BLaER1 treated with 17β-estradiol and CSF1 and Interleukin-3, amounts not matched to agents 10 nM and 100 nM (cell line): ENCODE measurements around the gene DYNLT2.

Source experiments
- H3K27ac ChIP-seq, 11 experiments: shearing (Covaris generic); formaldehyde crosslinking; 2 replicates each; pipeline ENCODE4 v1.8.1; 2022
- H3K27me3 ChIP-seq, 11 experiments: shearing (Covaris generic); formaldehyde crosslinking; 2 replicates each; pipeline ENCODE4 v1.8.1; 2022
- H3K36me3 ChIP-seq, 11 experiments: shearing (Covaris generic); formaldehyde crosslinking; 2 replicates each; pipeline ENCODE4 v1.8.1; 2022
- H3K4me1 ChIP-seq, 10 experiments: shearing (Covaris generic); formaldehyde crosslinking; 2 replicates each; pipeline ENCODE4 v1.8.1; 2022
- H3K4me2 ChIP-seq, 11 experiments: shearing (Covaris generic); formaldehyde crosslinking; 2 replicates each; pipeline ENCODE4 v1.8.1; 2022
- H3K4me3 ChIP-seq, 10 experiments: shearing (Covaris generic); formaldehyde crosslinking; 2 replicates each; pipeline ENCODE4 v1.8.1; 2022
- H3K9ac ChIP-seq, 11 experiments: shearing (Covaris generic); formaldehyde crosslinking; 2 replicates each; pipeline ENCODE4 v1.8.1; 2022
- H3K9me3 ChIP-seq, 11 experiments: shearing (Covaris generic); formaldehyde crosslinking; replicated peaks in 1 of 11; 2 replicates each; pipeline ENCODE4 v1.8.1; 2022
- H4K20me1 ChIP-seq, 11 experiments: shearing (Covaris generic); formaldehyde crosslinking; 2 replicates each; pipeline ENCODE4 v1.8.1; 2022
- Cebpa-rat ChIP-seq, 11 experiments: shearing (Covaris generic); IDR thresholded peaks; 2 replicates each; pipeline ENCODE4 v1.8.1; 2022

Gene DYNLT2

DNA sequence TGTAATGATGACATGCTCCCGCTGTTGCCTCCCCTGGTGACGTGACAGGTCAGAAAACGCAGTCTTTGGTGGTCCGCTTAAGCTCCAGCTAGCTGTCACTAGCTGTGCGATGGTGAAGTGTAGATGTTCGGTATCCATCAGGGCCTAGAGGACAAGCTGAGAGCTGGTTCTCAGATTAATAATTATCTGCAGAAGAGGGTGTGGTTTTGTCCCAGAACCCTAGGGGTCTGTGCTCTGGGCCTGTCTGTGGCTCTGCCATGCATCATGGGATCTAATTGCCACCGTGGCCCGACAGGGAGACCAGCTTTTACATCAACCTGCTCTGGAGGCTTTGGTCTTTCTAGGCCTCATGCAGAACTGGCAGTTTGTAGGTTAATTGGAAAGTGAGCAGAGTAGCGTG, 34.2 kb upstream of the DYNLT2 start:
- Histone ChIP-seq H3K4me2 (no peak overlapping the region), H3K27me3 (peaks cover 16 to 19% (median 18%) of the 10 kb centered on the region in 11 experiments), H3K9ac (no peak overlapping the region), H3K4me1 (peaks cover 0 to 8% (median 2%) of the 10 kb centered on the region in 10 experiments; a peak in 6 of 20 replicates), H3K36me3 (peaks cover 4 to 28% (median 22%) of the 10 kb centered on the region in 11 experiments; a peak in 21 of 22 replicates), H3K9me3 (peaks cover 6 to 16% (median 11%) of the 10 kb centered on the region in 11 experiments; a peak in 16 of 22 replicates), H3K27ac (no peak overlapping the region), H4K20me1 (peaks cover 0 to 13% (median 0%) of the 10 kb centered on the region in 11 experiments; a peak in 7 of 22 replicates), H3K4me3 (no peak overlapping the region)
- no peak for TF ChIP-seq Cebpa-rat (IDR thresholded peaks at IDR 0.05)

DNA sequence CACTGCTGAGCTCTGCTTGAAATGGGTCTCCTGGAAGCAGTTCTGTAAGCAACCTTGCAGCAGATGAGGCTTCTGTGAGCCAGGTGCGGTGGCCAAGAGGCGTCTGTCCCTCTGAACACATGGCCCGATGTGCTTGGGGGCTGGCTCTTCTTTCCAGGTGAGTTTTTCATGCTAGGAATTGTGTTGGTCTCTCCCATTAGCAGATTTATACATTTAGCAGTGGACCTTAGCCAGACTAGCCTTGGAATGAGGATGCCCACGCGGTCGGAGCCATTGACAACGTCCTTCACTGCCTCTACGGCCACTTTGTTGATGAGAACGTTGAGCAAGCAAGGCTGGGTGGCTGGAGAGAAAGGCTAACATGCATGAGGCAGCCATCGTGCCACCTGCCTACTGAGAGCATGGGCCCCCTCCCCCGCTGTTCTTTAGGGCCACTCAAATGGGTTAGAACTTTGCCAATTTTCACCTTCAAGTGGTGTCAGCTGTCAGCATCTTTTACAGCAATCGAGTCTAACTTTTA, 33.5 kb upstream of the DYNLT2 start:
- peaks cover 9 to 12% (median 11%) of the 10 kb centered on the region in 11 experiments for H3K27me3 ChIP-seq
- TF ChIP-seq Cebpa-rat (IDR thresholded peaks at IDR 0.05): no peak
- H3K4me1 ChIP-seq: peaks cover 0 to 5% (median 0%) of the 10 kb centered on the region in 10 experiments; a peak in 3 of 20 replicates

DNA sequence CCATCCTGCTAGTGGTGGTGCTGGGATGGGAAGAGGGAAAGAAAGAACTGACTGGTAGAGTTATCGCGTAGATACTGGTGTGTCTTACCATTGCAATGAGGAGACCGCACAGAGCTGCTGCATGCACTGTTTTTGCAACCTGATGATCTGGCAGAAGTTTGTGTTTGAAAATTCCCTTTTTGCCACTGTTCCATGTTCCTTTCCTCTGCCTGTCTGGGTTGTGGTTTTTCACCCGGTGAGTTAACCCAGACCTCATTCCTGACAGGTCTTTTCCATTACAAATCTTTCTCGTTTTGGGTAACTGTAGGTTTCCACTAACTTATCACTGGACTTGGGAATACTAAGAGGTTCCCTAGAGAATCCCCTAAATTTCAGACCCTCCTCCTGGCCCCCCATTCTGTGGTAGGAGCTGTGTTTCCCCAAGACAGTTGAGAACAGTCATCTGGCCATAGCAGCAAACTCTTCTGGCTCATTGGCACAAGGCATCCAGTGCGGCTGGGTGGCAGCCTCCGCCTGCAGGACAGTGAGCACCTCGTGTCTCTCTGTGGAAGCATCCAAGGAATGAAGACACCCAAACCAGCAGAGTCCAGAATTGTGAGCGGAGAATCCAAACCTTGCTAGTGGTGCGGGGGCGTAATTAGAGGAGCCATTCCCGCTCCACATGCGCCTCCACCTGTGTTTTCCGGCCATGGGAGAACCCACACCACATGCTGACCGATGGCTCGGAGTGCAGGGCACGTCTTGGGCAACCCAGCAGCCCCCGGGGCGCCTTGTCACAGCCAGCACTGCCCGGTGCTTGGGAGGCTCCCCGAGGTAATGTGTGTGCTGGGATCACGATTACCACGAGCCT, 32.8 kb upstream of the DYNLT2 start:
- Histone ChIP-seq H3K4me2 (no peak overlapping the region), H3K27ac (no peak overlapping the region), H3K9ac (no peak overlapping the region), H3K4me1 (peaks cover 0 to 5% (median 0%) of the 10 kb centered on the region in 10 experiments; a peak in 2 of 20 replicates), H3K36me3 (peaks cover 16 to 41% (median 33%) of the 10 kb centered on the region in 11 experiments; a peak in 21 of 22 replicates), H3K4me3 (no peak overlapping the region), H4K20me1 (peaks cover 0 to 8% (median 0%) of the 10 kb centered on the region in 11 experiments; a peak in 6 of 22 replicates), H3K27me3 (peaks cover 2 to 5% (median 4%) of the 10 kb centered on the region in 11 experiments), H3K9me3 (peaks cover 6 to 16% (median 11%) of the 10 kb centered on the region in 11 experiments; a peak in 16 of 22 replicates)
- no peak for TF ChIP-seq Cebpa-rat (IDR thresholded peaks at IDR 0.05)

More for the DNA sequence above, 33.5 kb upstream of the DYNLT2 start:
- no peak overlapping the region for H3K27ac ChIP-seq
- peaks cover 6 to 16% (median 11%) of the 10 kb centered on the region in 11 experiments; a peak in 16 of 22 replicates for H3K9me3 ChIP-seq
- no peak overlapping the region for H3K4me2 ChIP-seq
- H4K20me1 ChIP-seq: peaks cover 0 to 10% (median 0%) of the 10 kb centered on the region in 11 experiments; a peak in 7 of 22 replicates
- peaks cover 10 to 34% (median 26%) of the 10 kb centered on the region in 11 experiments; a peak in 21 of 22 replicates for H3K36me3 ChIP-seq
- no peak overlapping the region for H3K9ac ChIP-seq
- no peak overlapping the region for H3K4me3 ChIP-seq

DNA sequence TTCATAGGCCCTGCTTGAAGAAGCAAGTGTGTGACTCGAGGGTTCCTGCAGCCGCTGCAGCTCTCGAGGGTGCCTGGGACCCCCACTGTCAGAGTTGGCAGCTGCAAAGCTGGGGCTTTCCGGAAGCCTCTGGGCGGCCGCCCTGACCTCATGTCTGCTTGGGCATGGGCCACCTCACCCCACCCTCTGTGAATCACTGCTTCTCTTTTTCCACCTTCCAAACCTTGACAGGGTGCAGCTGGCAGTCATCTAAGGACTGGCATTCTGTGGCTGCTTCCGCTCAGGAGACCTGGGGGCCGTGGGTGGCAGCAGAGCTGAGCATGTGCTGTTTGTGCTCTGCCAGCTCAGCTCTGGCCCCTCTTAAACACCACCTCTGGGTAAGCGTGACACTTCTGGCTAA, 32.0 kb upstream of the DYNLT2 start:
- peaks cover 22 to 49% (median 40%) of the 10 kb centered on the region in 11 experiments; a peak in 21 of 22 replicates for H3K36me3 ChIP-seq

DNA sequence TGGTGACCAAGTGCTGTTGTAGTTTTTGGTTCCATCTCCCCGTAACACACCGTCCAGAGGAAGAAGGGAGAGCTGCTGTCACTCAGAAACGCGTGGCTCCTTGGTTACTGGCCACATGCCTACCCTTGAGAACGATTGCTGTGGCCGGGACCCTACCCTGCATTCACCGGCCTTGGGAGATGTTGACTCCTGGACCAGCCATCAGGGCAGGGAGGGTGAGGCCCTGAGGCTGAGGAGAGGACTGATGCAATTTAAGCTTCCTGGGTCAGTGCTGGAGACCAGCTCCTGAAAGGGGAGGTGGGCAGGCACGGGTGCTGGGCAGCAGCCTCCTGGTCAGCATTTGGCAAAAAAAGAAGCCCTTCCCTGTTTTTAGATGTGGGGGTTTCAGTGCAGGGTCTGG, 31.6 kb upstream of the DYNLT2 start:
- no peak overlapping the region for H3K27ac ChIP-seq
- H3K9me3 ChIP-seq: peaks cover 6 to 16% (median 11%) of the 10 kb centered on the region in 11 experiments; a peak in 16 of 22 replicates
- H3K4me2 ChIP-seq: no peak overlapping the region
- peaks cover 22 to 51% (median 40%) of the 10 kb centered on the region in 11 experiments; a peak in 21 of 22 replicates for H3K36me3 ChIP-seq
- H3K4me3 ChIP-seq: no peak overlapping the region
- no peak overlapping the region for H3K9ac ChIP-seq
- H3K4me1 ChIP-seq: peaks cover 0 to 5% (median 0%) of the 10 kb centered on the region in 10 experiments; a peak in 2 of 20 replicates
- no peaks in the 10 kb centered on the region for H3K27me3 ChIP-seq
- no peak for TF ChIP-seq Cebpa-rat (IDR thresholded peaks at IDR 0.05)
- H4K20me1 ChIP-seq: peaks cover 0 to 5% (median 0%) of the 10 kb centered on the region in 11 experiments; a peak in 2 of 22 replicates

More for the DNA sequence above, 32.0 kb upstream of the DYNLT2 start:
- no peak overlapping the region for H3K9ac ChIP-seq
- no peak overlapping the region for H3K4me2 ChIP-seq
- no peak overlapping the region for H3K27ac ChIP-seq
- TF ChIP-seq Cebpa-rat (IDR thresholded peaks at IDR 0.05): no peak
- H3K27me3 ChIP-seq: no peaks in the 10 kb centered on the region
- peaks cover 0 to 5% (median 0%) of the 10 kb centered on the region in 10 experiments; a peak in 2 of 20 replicates for H3K4me1 ChIP-seq
- peaks cover 0 to 5% (median 0%) of the 10 kb centered on the region in 11 experiments; a peak in 2 of 22 replicates for H4K20me1 ChIP-seq
- H3K4me3 ChIP-seq: no peak overlapping the region
- peaks cover 6 to 16% (median 11%) of the 10 kb centered on the region in 11 experiments; a peak in 16 of 22 replicates for H3K9me3 ChIP-seq

DNA sequence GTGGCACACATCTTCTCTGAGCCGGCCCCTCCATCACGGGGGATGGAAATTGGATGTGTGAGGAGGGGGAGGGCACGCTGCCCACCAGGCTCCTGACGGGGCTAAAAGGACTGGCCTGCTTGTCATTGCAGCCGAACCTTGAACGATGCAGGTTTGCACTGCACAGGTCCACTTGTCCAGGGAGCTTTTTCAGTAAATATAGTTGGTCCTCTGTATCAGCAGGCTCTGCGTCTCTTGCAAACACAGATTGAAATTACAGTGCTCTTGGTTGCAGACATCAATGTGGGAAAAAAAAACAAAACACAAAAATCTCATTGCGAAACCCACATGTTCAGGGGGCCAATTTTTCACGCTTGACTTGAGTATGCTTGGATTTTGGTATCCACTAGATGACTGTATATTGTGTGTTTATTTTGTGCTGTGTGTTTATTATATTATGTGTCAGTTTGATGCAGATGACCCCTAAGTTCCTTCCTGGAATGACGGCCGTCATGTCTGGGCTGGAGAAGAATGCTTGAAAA, 29.3 kb upstream of the DYNLT2 start:
- peak in 2 of 11 experiments; percentile 25 to 64; a peak in 3 of 22 replicates for TF ChIP-seq Cebpa-rat (IDR thresholded peaks at IDR 0.05)
- no peak overlapping the region for H3K27ac ChIP-seq
- peaks cover 39 to 72% (median 55%) of the 10 kb centered on the region in 11 experiments for H3K36me3 ChIP-seq
- peaks cover 0 to 5% (median 0%) of the 10 kb centered on the region in 10 experiments; a peak in 2 of 20 replicates for H3K4me1 ChIP-seq
- no peak overlapping the region for H3K9ac ChIP-seq
- H3K27me3 ChIP-seq: no peaks in the 10 kb centered on the region
- peak overlapping the region in 1 of 11 experiments; percentile 14; a peak in 2 of 22 replicates for H3K4me2 ChIP-seq
- no peak overlapping the region for H3K4me3 ChIP-seq
- peaks cover 6 to 16% (median 11%) of the 10 kb centered on the region in 11 experiments; a peak in 16 of 22 replicates for H3K9me3 ChIP-seq
- H4K20me1 ChIP-seq: no peaks in the 10 kb centered on the region; a peak in 2 of 22 replicates

DNA sequence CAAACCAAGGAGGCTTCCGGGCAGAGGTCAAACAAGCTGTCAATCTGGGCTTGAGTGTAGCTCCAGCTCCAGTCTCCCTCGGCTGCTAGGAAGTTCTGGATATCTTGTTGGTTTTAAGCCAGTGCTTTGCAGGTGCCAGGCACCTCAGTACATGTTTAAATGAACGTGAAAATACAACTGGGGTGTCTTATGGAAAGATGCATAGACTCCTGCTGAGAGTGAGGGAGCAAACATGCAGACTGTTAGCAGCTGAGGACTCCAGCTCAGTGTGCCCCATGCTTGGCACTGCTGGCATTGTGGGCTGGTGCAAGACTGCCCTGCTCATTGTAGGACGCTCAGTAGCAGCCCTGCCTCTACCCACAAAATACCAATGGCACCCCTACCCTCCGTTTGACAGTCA, 28.5 kb upstream of the DYNLT2 start:
- Histone ChIP-seq H3K4me1 (peaks cover 0 to 5% (median 0%) of the 10 kb centered on the region in 10 experiments; a peak in 2 of 20 replicates), H3K4me3 (no peak overlapping the region), H3K27me3 (no peaks in the 10 kb centered on the region), H3K4me2 (no peak overlapping the region), H3K9ac (no peak overlapping the region), H3K36me3 (peaks cover 40 to 75% (median 59%) of the 10 kb centered on the region in 11 experiments), H3K27ac (no peak overlapping the region), H3K9me3 (peaks cover 6 to 16% (median 11%) of the 10 kb centered on the region in 11 experiments; a peak in 16 of 22 replicates), H4K20me1 (no peaks in the 10 kb centered on the region; a peak in 2 of 22 replicates)
- TF ChIP-seq Cebpa-rat (IDR thresholded peaks at IDR 0.05): no peak

DNA sequence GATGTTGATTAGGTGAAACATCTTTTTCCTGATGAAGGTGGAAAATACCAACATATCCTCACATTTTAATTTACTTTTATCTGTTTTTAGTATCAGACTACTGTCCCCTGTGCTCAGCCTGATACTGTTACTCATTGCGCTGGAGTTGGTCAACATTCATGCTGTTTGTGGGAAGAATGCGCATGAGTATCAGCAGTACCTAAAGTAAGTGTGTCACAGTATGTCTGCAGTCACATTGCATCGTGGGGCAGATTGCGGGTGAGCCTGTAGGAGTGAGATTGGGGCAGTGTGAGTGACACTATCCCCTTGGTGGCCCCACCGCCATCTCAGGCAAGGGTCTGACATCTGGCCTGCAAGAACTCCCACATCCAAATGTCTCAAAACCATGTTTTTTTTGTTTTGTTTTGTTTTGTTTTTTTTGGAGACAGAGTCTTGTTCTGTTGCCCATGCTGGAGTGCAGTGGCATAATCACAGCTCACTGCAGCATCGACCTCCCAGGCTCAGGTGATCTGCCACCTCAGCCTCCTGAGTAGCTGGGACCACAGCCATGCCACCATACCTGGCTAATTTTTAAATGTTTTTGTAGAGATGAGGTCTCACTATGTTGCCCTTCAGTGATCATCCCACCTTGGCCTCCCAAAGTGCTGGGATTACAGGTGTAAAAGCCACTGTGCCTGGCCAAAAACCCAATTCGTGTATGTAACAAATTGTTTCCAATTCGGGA, 27.9 kb upstream of the DYNLT2 start:
- Histone ChIP-seq H3K27ac (no peak overlapping the region), H3K4me3 (no peak overlapping the region)
- TF ChIP-seq Cebpa-rat (IDR thresholded peaks at IDR 0.05): no peak

More for the DNA sequence above, 27.9 kb upstream of the DYNLT2 start:
- H3K4me1 ChIP-seq: peaks cover 0 to 5% (median 0%) of the 10 kb centered on the region in 10 experiments; a peak in 2 of 20 replicates
- H3K4me2 ChIP-seq: no peak overlapping the region
- H3K27me3 ChIP-seq: no peaks in the 10 kb centered on the region
- no peak overlapping the region for H3K9ac ChIP-seq
- H3K36me3 ChIP-seq: peaks cover 40 to 77% (median 64%) of the 10 kb centered on the region in 11 experiments
- peaks cover 6 to 16% (median 11%) of the 10 kb centered on the region in 11 experiments; a peak in 16 of 22 replicates for H3K9me3 ChIP-seq
- peaks cover 0 to 6% (median 0%) of the 10 kb centered on the region in 11 experiments; a peak in 2 of 22 replicates for H4K20me1 ChIP-seq
